GM18519 (cell line): ENCODE data around the gene ARNT2.

Source experiments
- ATAC-seq: cut with Tn5 transposase; IDR thresholded peaks from one replicate; pipeline ENCODE4 v1.9.1; 2021; ENCODE audit warnings: mild to moderate bottlenecking, moderate library complexity; ENCODE audit not compliant: unreplicated experiment, low FRiP score

ARNT2 gene

DNA sequence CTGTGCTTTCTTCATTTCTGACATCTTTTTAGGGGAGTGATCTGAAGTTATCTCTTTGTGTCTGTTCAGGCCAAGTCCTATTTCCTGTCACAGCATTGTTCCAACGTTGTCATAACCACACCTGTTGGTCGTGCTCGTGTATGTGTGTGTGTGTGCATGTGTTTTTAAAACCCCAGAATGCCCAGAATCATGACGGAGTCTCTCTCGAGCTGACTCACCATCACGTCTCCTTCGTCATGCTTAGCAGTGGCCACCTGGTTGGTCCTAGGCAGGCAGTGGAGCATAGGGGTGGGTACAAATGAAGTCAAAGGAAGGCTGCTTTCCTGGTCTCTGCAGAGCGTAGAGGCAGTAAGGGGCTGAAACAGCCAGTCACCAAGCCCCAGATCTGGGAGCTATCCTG lies 164.1 kb downstream of the ARNT2 start:
- ATAC-seq = no peak

DNA sequence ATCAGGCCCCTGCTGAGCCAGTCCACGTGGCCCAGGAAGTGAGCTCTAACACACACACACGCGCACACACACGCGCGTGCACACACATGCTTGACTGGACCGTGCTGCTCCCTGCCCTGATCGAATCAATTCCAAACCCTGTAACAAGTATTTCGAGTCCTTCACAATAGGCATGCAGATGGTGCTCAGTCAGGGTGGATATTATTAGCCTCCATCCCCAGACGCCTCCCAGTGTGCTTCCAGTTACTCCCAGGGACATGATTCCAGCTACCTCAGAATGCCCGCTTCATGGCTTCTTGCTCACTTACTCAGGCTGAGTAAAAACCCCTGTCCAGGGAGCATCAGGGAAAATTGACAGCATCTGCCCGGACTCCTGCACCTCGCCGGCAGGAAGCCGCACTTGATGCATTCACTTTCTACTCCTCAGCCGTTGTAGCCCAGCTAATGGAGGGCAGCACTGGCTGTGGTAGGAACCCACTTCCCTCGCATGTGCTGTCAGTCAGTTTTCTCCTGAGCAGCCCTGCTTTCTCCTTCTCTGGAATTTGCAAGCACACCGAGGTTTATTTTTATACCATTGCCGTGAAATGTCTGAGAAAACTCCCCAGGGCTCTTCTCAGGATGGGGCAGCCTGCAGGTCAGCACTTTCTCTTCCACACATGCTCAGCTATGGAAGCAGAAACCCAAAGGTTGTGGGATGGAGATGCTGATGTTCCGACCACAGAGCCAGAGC lies 164.9 kb downstream of the ARNT2 start:
- no peak for ATAC-seq

GRCh38 chr15:80569656-80570055 lies 165.5 kb downstream of the ARNT2 start:
- no peak for ATAC-seq

DNA sequence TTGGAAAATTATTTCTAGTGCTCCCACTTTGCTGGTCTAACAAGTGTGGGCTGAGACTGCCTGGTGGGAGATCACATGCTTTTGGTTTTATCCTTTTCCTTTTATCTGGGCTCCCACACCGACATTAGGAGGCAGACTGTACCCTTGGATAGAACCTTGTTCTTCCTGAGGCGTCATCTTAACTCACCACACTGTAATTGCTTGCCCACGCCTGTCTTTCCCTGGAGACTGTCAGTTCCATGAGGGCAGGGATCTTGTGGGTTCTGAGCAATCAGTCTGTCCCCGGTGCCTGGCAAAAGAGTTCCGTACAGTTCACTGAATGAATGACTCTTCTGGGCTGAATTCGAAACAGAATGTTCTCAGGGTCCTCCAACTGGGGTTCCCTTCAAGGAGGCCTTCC lies 166.4 kb downstream of the ARNT2 start:
- ATAC-seq = no peak

- no peak for ATAC-seq
These were observed 168.2 kb downstream of the ARNT2 start for GRCh38 chr15:80572337-80572736.

DNA sequence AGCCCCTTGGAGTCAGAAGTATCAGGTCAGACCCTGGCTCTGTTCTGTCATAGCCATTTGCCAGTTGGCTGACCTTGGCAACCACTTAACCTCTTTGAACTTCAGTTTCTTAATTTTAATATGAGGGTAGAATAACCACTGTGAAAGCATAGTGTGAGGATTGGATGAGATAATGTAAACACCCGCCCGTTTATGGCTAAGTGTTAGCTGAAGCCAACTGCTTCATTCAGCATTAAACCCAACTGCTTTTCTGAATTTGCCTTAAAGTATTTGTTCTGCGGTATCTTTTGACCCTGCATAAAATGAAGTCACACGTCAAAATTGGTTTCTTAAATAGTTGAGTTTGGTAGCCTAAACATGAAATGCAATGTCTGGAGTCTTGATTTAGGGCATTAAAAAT lies 169.4 kb downstream of the ARNT2 start:
- no peak for ATAC-seq

DNA sequence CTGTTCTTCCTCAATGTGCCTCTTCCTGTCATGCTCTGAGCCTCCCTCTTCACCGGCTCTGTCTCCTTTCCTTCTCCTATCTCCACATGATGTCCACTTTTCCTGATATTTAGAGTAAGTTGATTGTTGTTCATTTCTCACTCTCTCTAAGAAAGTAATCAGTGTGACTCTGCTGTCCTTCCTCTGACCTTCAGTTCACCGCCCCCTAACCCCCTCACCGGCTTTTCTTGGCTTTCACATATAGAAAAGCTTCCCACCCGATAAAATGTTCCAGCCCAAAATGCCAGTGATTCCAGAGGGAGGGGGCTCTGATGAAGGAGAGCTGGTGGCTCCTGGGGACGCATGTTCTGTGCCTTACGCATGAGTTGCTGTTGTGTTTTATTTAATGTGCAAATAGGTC lies 170.4 kb downstream of the ARNT2 start:
- no peak for ATAC-seq

GRCh38 chr15:80576519-80577090 lies 172.4 kb downstream of the ARNT2 start:
- ATAC-seq = no peak

DNA sequence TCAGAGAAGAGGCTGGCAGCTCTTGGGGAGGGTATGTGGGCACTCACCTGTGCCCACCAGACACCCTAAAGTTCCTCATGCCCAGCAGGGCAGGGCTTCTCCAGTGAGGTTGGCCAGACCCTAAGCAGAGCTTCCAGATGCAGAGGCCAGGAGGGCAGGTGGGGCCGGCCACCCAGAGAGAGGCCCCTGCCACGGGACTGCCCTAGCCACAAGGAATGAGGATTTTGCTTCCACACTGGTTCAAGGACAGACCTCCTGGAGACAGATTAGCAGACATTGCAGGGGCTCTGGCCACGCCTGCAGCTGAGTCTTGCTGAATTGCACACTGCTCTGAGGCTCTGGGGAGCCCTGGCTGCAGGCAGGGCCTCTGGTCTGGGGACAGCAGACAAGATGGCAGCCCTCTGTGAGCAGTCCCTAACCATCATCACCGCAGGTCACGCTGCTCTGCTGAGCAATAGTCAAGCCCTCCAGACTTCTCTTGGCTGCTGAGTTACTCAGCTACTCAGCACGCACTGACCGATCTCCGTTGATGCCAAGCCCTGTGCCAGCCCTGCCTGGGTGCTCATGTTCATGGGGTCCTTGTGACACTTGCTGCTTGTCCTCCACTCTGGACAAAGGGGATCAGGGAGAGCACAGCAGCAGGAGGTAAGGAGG lies 173.5 kb downstream of the ARNT2 start:
- no peak for ATAC-seq

- no peak for ATAC-seq
These were observed 174.0 kb downstream of the ARNT2 start for GRCh38 chr15:80578206-80578595.

GRCh38 chr15:80578871-80579270 lies 174.7 kb downstream of the ARNT2 start:
- no peak for ATAC-seq

GRCh38 chr15:80579611-80580010 lies 175.4 kb downstream of the ARNT2 start:
- no peak for ATAC-seq

DNA sequence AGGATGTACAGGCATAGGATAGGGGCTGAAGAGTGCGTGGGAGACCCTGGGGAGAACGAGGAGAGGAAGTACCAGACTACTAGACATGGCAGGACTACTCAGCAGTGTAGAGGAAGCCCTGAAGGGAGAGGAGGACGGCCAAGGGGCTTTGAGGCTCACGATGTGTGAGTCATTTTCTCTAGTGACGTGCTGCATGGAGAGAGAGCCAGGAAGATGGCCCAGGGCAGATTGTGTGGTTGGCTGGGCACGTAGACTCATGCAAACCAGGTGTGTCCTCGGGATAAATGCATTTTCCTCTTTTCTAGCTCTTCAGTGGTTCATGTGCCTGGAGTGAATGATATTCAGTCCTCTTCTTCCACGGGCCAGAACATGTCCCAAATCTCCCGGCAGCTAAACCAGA lies 175.9 kb downstream of the ARNT2 start:
- no peak for ATAC-seq

DNA sequence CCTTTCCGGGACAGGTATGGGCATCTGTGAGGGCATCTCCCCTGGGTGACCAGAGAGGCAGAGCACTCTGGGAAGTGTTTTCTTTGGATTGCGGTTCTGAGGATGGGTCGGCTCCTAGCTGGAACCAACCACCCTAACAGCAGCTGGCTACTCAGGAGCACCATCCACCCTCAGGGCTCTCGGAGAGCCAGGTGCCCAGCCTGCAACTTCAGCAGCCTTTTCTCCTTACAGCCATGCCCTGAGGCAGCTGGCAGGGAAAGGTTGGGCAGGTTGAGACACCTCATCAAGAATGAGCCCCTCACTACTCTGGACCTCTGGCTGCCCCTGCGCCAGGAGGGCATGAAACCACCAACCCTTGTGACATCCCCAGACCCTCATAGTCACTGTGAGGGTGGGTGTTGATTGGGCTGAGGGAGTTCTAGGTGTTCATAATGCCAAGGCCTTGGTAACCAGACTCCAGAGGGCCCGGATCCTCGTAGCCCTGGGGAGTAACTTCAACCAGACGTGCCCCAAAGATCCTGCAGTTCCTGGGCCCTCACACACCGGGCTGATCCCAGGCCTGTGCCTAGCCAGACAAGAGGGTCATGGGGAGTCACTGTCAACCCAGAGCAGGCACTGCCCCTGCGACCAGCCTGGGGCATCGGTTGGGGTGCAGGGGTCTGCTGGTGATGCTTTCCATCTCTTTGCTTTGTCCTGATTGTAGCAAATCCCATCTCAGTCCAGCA lies 176.5 kb downstream of the ARNT2 start:
- no peak for ATAC-seq

- ATAC-seq = no peak
These were observed 177.8 kb downstream of the ARNT2 start for GRCh38 chr15:80581976-80582375.

DNA sequence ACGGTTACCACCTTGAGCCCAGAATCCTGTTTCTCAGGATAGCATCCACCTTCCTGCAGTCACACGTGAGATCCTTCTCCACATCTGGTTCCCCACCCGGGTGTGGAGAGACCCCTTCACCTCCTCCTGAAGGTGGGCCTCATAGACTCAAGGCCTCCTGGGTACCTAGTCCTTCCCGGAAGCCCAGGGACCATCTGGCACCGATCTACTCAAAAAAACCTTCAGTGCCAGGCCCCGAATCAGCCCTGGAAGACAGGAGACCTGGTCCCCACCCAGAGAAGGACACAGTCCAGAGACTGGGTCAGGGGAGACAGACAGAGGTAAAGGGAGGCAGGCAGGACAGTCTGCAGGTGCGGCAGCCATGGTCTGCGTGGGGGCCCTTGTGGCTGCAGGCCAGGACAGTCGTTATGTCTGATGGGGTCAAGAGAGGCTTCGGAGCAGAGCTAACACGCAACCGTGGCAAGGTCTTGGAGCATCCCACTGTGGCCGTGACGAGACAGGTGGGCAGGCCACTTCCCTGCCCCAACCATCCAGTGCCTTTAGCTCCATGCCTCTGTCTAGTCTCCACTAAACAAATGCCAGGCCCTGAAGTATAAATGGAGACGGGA lies 178.7 kb downstream of the ARNT2 start:
- ATAC-seq = no peak

DNA sequence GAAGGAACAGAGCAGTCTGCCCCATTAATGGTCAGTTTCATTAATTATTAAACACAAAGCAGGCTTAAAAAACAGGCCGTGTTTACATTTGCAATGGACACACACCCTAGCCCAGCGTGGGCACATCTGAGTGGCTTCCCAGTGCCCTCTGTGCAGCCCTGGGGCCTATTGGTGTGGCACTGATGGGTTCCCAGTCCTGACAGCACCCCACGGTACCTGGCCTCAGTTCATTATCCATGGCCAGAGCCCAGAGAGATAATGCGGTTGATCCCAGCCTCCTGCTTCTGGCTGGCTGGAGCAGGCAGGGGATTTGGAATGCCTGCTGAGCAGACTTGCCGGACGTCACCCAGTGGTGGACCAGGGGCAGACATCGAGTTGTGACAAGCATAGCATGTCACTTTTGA lies 180.4 kb downstream of the ARNT2 start:
- ATAC-seq = no peak

- no peak for ATAC-seq
These were observed 180.9 kb downstream of the ARNT2 start for GRCh38 chr15:80584973-80585525.

DNA sequence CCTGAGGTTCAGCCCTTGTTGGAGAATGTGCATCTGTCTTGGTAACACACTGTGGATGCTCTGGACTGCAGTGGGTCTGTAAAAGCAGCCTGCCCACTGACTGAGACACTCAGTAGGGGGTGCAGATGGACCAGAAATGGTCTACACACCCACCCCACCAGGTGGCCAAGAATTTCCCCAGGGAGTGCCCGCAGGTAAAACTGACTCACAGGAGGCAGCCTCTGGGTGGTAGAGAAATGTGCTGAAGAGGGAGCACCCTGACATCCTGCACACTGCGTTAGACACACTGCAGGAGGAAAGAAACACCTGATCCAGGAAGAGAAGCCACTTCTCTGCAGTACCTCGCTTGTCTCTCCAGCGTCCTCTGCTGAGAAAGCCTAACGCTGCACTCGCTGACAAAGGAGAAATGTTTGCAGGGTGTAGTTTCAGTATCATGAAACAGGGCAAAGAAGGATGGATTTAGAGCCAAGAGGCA lies 181.4 kb downstream of the ARNT2 start:
- ATAC-seq = no peak

GRCh38 chr15:80586161-80586560 lies 182.0 kb downstream of the ARNT2 start:
- no peak for ATAC-seq

- no peak for ATAC-seq
These were observed 182.8 kb downstream of the ARNT2 start for GRCh38 chr15:80587007-80587406.
